OCI-LY1 (cell line): ENCODE measurements around the gene WNT9A.

Experiments
- H2AFZ ChIP-seq: fragments of 200-600 bp; sonication (generic), shearing (Covaris generic); 2 replicates; pipeline ENCODE4 v1.6.0; 2014; ENCODE audit warnings: antibody characterized with exemption, mild to moderate bottlenecking, low read length
- H3F3A ChIP-seq: fragments of 200-600 bp; sonication (generic), shearing (Covaris generic); 2 replicates; pipeline ENCODE4 v1.6.0; 2014; ENCODE audit warnings: mild to moderate bottlenecking, antibody characterized with exemption, low read length, moderate library complexity; ENCODE audit not compliant: insufficient read depth
- H3K27ac ChIP-seq: fragments of 200-600 bp; sonication (generic); 2 replicates; pipeline ENCODE4 v1.5.1; 2014; ENCODE audit warnings: low read length, mixed run types, mild to moderate bottlenecking, low read depth; ENCODE audit not compliant: poor library complexity, severe bottlenecking
- H3K27me3 ChIP-seq: fragments of 200-600 bp; sonication (generic); 2 replicates; pipeline ENCODE4 v1.6.0; 2014; ENCODE audit warnings: antibody characterized with exemption, mild to moderate bottlenecking, low read length, moderate library complexity; ENCODE audit not compliant: insufficient read depth
- H3K36me3 ChIP-seq: fragments of 200-600 bp; sonication (generic); 2 replicates; pipeline ENCODE4 v1.6.1; 2014; ENCODE audit warnings: mild to moderate bottlenecking, antibody characterized with exemption, low read length, moderate library complexity, mixed read lengths; ENCODE audit not compliant: insufficient read depth
- H3K4me1 ChIP-seq: fragments of 200-600 bp; sonication (generic); 2 replicates; pipeline ENCODE4 v1.5.1; 2014; ENCODE audit warnings: mild to moderate bottlenecking, low read length, moderate library complexity; ENCODE audit not compliant: insufficient read depth, severe bottlenecking
- H3K4me2 ChIP-seq: fragments of 200-600 bp; sonication (generic), shearing (Covaris generic); 2 replicates; pipeline ENCODE4 v1.6.1; 2014; ENCODE audit warnings: low read length
- H3K4me3 ChIP-seq: fragments of 200-600 bp; sonication (generic); 2 replicates; pipeline ENCODE4 v1.5.1; 2014; ENCODE audit warnings: low read length, low read depth, mild to moderate bottlenecking, mixed read lengths; ENCODE audit not compliant: poor library complexity, severe bottlenecking
- H3K79me2 ChIP-seq: fragments of 200-600 bp; shearing (Covaris generic); 2 replicates; pipeline ENCODE4 v1.6.1; 2016; ENCODE audit warnings: mixed run types, low read length, mixed read lengths; ENCODE audit not compliant: insufficient read depth
- H3K9ac ChIP-seq: fragments of 200-600 bp; sonication (generic), shearing (Covaris generic); 2 replicates; pipeline ENCODE4 v1.6.1; 2014; ENCODE audit warnings: mild to moderate bottlenecking, low read length, mixed read lengths
- H3K9me2 ChIP-seq: fragments of 200-600 bp; sonication (generic), shearing (Covaris generic); 2 replicates; pipeline ENCODE4 v1.6.1; 2014; ENCODE audit warnings: low read depth, mild to moderate bottlenecking, low read length, mixed read lengths
- H3K9me3 ChIP-seq: fragments of 200-600 bp; shearing (Covaris generic); 2 replicates; pipeline ENCODE4 v1.6.1; 2014; ENCODE audit warnings: low read length, mixed read lengths
- H4K20me1 ChIP-seq: fragments of 200-600 bp; sonication (generic), shearing (Covaris generic); 2 replicates; pipeline ENCODE4 v1.6.0; 2016; ENCODE audit warnings: mild to moderate bottlenecking, low read length; ENCODE audit not compliant: insufficient read depth
- CTCF ChIP-seq: fragments of 200-600 bp; sonication (generic), shearing (Covaris generic); IDR thresholded peaks from 2 replicates; pipeline ENCODE4 v1.5.1; 2017; ENCODE audit warnings: mild to moderate bottlenecking, antibody characterized with exemption, low read length, moderate library complexity, mixed read lengths
- EZH2 ChIP-seq: fragments of 200-600 bp; sonication (generic), shearing (Covaris generic); IDR thresholded peaks from 2 replicates; pipeline ENCODE4 v1.8.0; 2017; ENCODE audit warnings: borderline replicate concordance, mixed run types, mild to moderate bottlenecking, antibody characterized with exemption, low read length, moderate library complexity, mixed read lengths

WNT9A gene

GRCh38 chr1:227890451-227891222 lies 57.1 kb downstream of the WNT9A start:
- Histone ChIP-seq H3F3A (no peaks in the 10 kb centered on the region), H3K27ac (no peak overlapping the region), H3K4me3 (no peak overlapping the region), H3K79me2 (no peaks in the 10 kb centered on the region), H3K27me3 (no peaks in the 10 kb centered on the region), H3K9me2 (no peaks in the 10 kb centered on the region), H3K9ac (no peak overlapping the region), H2AFZ (no peak overlapping the region), H3K4me2 (no peak overlapping the region), H3K9me3 (no peaks in the 10 kb centered on the region), H4K20me1 (no peaks in the 10 kb centered on the region), H3K36me3 (no peaks in the 10 kb centered on the region), H3K4me1 (no peaks in the 10 kb centered on the region)
- TF ChIP-seq EZH2 (no peak), CTCF (no peak)

- no peak overlapping the region for H2AFZ ChIP-seq
- no peak for TF ChIP-seq EZH2
- no peak for TF ChIP-seq CTCF
- H3K4me1 ChIP-seq: no peaks in the 10 kb centered on the region
- no peaks in the 10 kb centered on the region for H3K79me2 ChIP-seq
- H3K27ac ChIP-seq: no peak overlapping the region
- no peaks in the 10 kb centered on the region for H3K9me3 ChIP-seq
- H3K4me3 ChIP-seq: no peak overlapping the region
- no peaks in the 10 kb centered on the region for H3K27me3 ChIP-seq
- H3K36me3 ChIP-seq: no peaks in the 10 kb centered on the region
- no peaks in the 10 kb centered on the region for H3K9me2 ChIP-seq
- H3K9ac ChIP-seq: no peak overlapping the region
- H3F3A ChIP-seq: no peaks in the 10 kb centered on the region
- no peak overlapping the region for H3K4me2 ChIP-seq
- H4K20me1 ChIP-seq: no peaks in the 10 kb centered on the region
These were observed 57.8 kb downstream of the WNT9A start for GRCh38 chr1:227889863-227890405.

- Histone ChIP-seq H3K9ac (no peak overlapping the region), H3K4me2 (no peak overlapping the region), H2AFZ (no peak overlapping the region), H3K9me2 (no peaks in the 10 kb centered on the region), H3K36me3 (no peaks in the 10 kb centered on the region), H4K20me1 (no peaks in the 10 kb centered on the region), H3K4me1 (no peaks in the 10 kb centered on the region), H3K79me2 (no peaks in the 10 kb centered on the region), H3K27me3 (no peaks in the 10 kb centered on the region), H3K27ac (no peak overlapping the region), H3F3A (no peaks in the 10 kb centered on the region), H3K4me3 (no peak overlapping the region), H3K9me3 (no peaks in the 10 kb centered on the region)
- TF ChIP-seq CTCF (no peak), EZH2 (no peak)
These were observed 58.5 kb downstream of the WNT9A start for GRCh38 chr1:227889047-227889862.
